NCI-H510A (cell line): Measurements from ENCODE around the gene DLG4.

ENCODE experiments used
- DNase-seq: peaks from one replicate; lab custom pipeline; 2025; lab: John Stamatoyannopoulos, UW

DLG4 gene

DNA sequence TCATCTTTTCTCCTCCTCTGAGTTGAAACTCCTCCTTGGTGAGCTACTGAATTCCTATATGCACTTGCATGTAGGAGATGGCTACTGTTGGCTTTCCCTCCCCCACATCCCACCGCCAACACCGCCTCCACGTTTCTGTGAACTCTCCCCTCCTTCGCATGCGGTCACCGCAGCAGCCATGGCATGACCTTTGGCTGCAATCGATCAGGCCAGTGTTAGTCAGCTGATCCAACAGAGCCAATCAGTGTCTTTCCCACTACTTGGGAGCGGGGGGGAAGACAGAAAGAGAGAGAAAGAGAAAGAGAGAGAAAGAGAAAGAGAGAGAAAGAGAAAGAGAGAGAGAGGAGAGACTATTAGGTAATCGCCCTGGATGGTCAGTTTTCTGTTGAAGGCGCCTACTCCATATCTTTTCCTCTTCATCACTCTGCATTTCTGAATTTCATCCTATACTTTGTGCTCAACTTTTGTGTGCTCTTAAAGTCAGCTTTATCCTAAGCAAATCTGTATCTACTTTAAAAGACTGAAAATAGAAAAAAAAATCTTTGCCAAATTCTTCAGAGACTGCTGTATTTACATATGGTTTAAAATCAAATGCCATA, 63.2 kb downstream of the DLG4 start:
- DNase-seq, result no peak

GRCh38 chr17:7147772-7148171, 71.9 kb downstream of the DLG4 start:
- DNase-seq, result no peak

DNA sequence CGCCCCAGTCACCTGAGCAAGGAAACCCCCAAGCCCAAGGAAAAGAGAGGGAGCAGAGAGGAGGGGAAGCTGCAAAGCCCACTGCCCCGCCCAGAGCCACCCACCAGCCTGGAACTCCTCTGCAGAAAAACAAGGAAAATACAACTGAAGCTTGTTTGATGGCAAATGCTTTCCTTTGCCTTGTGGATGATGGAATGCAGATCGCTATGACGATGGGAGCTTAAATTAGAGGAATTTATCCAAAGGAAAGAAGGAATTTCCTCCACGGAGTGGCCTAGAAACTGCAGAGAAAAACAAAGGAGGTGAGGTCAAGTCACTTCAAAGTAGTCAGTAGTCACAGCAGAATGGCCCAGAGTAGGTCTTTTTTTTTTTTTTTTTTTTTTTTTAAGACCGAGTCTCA, 73.5 kb downstream of the DLG4 start:
- no peak for DNase-seq

- DNase-seq, result no peak
Observed at GRCh38 chr17:7144213-7144612, 75.4 kb downstream of the DLG4 start.

- peak; percentile 11 for DNase-seq
Observed at GRCh38 chr17:7141824-7142223, 77.8 kb downstream of the DLG4 start.

DNA sequence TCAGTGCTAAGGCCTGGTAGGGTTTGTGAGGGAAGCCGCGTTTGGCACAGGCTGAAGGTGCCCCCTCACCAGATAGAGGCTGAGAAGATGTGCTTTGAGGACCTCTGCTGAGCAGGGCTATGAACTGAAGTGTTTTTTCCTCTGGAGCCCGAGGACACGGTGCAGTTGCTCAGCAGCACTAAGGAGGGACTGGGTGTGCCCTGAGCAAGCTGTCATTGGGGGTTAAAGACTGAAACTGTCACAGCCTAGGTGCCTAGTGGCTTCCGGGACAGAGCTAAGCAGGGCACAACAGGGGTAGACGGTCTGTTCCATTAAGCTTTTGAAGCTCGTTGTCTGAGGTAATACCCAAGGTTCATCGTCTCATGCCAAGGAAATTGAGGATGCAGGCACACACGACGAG, 80.2 kb downstream of the DLG4 start:
- DNase-seq, result no peak

DNA sequence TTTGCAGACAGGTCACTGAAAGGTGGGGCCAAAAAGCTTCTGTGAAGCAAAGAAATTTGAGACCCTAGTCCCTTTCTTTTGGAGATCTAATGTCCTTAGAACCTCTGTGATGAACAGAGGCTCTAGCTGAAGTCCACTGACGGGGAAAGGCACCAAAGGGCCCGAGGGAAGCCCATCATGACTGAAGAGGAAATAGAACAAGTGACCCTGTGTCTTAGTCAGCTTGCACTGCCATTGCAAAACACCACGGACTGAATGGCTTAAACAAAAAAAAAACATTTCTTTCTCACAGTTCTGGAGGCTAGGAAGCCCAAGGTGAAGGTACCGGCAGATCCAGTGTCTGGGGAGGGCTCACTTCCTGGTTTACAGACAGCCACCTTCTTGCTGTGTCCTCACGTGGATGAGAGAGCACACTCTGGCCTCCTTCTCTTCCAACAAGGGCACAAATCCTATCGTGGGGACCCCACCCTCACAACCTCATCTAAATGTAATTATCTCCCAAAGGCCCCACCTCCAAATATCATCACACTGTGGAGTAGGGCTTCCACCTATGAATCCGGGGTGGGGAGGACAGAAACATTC, 80.7 kb downstream of the DLG4 start:
- DNase-seq, result no peak

- DNase-seq, result no peak
Observed at GRCh38 chr17:7137171-7137943, 82.3 kb downstream of the DLG4 start.
